Calu3 (cell line): ENCODE measurements around the gene ZNF630. TPM values are rescaled to one million over a fixed set of nuclear protein-coding genes. Genes with fewer than 3 reads are reported as not detected.

Experiments
- BruUV-seq: library from RNA; stranded (reverse); fragments of 400-500 nt; replicated peaks from 2 replicates; lab custom pipeline; 2021; lab: Mats Ljungman, UMichigan
- CTCF ChIA-PET: fragments of 300-600 bp; sonication (Branson Sonifier 250); formaldehyde crosslinking; loops from one replicate; lab custom pipeline; 2022; ENCODE audit warnings: antibody characterized with exemption; lab: Charles Lee
- DNase-seq: peaks from one replicate; pipeline ENCODE4 v3.0.0; 2022
- H3K27ac Mint-ChIP-seq: one replicate; pipeline ENCODE4 v1.8.0; 2022; ENCODE audit warnings: mixed read lengths; ENCODE audit not compliant: unreplicated experiment
- H3K27me3 Mint-ChIP-seq: one replicate; pipeline ENCODE4 v1.8.0; 2022; ENCODE audit warnings: mixed read lengths; ENCODE audit not compliant: unreplicated experiment
- H3K36me3 Mint-ChIP-seq: one replicate; pipeline ENCODE4 v1.8.0; 2022; ENCODE audit warnings: mild to moderate bottlenecking, moderate library complexity, mixed read lengths; ENCODE audit not compliant: insufficient read depth, unreplicated experiment
- H3K4me1 Mint-ChIP-seq: one replicate; pipeline ENCODE4 v1.8.0; 2022; ENCODE audit warnings: mild to moderate bottlenecking, low read depth, mixed read lengths; ENCODE audit not compliant: unreplicated experiment
- H3K4me3 Mint-ChIP-seq: one replicate; pipeline ENCODE4 v1.8.0; 2022; ENCODE audit warnings: mild to moderate bottlenecking, low read depth, moderate library complexity, mixed read lengths; ENCODE audit not compliant: unreplicated experiment
- H3K9me3 Mint-ChIP-seq: one replicate; pipeline ENCODE4 v1.8.0; 2022; ENCODE audit warnings: low read depth, mixed read lengths; ENCODE audit not compliant: unreplicated experiment
- intact Hi-C: fragments of 100-400 bp; cut with micrococcal nuclease; formaldehyde crosslinking; loops from one replicate; pipeline ENCODE4 v1.10.0; 2022; ENCODE audit not compliant: unreplicated experiment
- total RNA-seq: library from RNA; stranded (reverse); gene quantifications from 2 replicates; pipeline ENCODE4 v1.2.3, GENCODE V29; 2022
- TF ChIP-seq, protein P1 (sequence below): fragments of 200-600 bp; IDR thresholded peaks from one replicate; pipeline ENCODE4 v1.8.0; 2022; ENCODE audit warnings: antibody characterized with exemption; ENCODE audit not compliant: unreplicated experiment

The ZNF630 gene
- total RNA-seq, 1 experiment from 2014 or later, result 2.6 TPM

- BruUV-seq, result no TSS peak
- intact Hi-C loops, result no loop called here
- no peaks in the 10 kb centered on the region for H3K36me3 Mint-ChIP-seq
- H3K4me1 Mint-ChIP-seq, result no peaks in the 10 kb centered on the region
- H3K9me3 Mint-ChIP-seq, result peaks cover 6% of the 10 kb centered on the region
- CTCF ChIA-PET, result no interaction called here
- TF ChIP-seq, protein P1, sequence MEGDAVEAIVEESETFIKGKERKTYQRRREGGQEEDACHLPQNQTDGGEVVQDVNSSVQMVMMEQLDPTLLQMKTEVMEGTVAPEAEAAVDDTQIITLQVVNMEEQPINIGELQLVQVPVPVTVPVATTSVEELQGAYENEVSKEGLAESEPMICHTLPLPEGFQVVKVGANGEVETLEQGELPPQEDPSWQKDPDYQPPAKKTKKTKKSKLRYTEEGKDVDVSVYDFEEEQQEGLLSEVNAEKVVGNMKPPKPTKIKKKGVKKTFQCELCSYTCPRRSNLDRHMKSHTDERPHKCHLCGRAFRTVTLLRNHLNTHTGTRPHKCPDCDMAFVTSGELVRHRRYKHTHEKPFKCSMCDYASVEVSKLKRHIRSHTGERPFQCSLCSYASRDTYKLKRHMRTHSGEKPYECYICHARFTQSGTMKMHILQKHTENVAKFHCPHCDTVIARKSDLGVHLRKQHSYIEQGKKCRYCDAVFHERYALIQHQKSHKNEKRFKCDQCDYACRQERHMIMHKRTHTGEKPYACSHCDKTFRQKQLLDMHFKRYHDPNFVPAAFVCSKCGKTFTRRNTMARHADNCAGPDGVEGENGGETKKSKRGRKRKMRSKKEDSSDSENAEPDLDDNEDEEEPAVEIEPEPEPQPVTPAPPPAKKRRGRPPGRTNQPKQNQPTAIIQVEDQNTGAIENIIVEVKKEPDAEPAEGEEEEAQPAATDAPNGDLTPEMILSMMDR, result no peak
- DNase-seq, result no peak
- H3K27me3 Mint-ChIP-seq, result no peaks in the 10 kb centered on the region
- no peak overlapping the region for H3K4me3 Mint-ChIP-seq
- no peak overlapping the region for H3K27ac Mint-ChIP-seq
Observed at GRCh38 chrX:48059296-48059639, 12.2 kb downstream of the ZNF630 start.

- H3K27me3 Mint-ChIP-seq, result no peaks in the 10 kb centered on the region
- TF ChIP-seq, protein P1, result no peak
- H3K4me1 Mint-ChIP-seq, result no peaks in the 10 kb centered on the region
- DNase-seq, result no peak
- CTCF ChIA-PET, result no interaction called here
- no peak overlapping the region for H3K27ac Mint-ChIP-seq
- intact Hi-C loops, result no loop called here
- no peak overlapping the region for H3K4me3 Mint-ChIP-seq
- H3K36me3 Mint-ChIP-seq, result no peaks in the 10 kb centered on the region
- peaks cover 6% of the 10 kb centered on the region for H3K9me3 Mint-ChIP-seq
- no TSS peak for BruUV-seq
Observed at GRCh38 chrX:48058621-48059295, 12.7 kb downstream of the ZNF630 start.

GRCh38 chrX:48046846-48047245 lies 24.6 kb downstream of the ZNF630 start:
- peaks cover 7% of the 10 kb centered on the region for H3K9me3 Mint-ChIP-seq
- intact Hi-C loops, result no loop called here
- BruUV-seq, result no TSS peak
- CTCF ChIA-PET, result no interaction called here
- H3K27ac Mint-ChIP-seq, result no peak overlapping the region
- TF ChIP-seq, protein P1, result no peak
- no peak for DNase-seq
- H3K36me3 Mint-ChIP-seq, result no peaks in the 10 kb centered on the region
- H3K27me3 Mint-ChIP-seq, result no peaks in the 10 kb centered on the region
- H3K4me3 Mint-ChIP-seq, result no peak overlapping the region
- H3K4me1 Mint-ChIP-seq, result peaks cover 15% of the 10 kb centered on the region

DNA sequence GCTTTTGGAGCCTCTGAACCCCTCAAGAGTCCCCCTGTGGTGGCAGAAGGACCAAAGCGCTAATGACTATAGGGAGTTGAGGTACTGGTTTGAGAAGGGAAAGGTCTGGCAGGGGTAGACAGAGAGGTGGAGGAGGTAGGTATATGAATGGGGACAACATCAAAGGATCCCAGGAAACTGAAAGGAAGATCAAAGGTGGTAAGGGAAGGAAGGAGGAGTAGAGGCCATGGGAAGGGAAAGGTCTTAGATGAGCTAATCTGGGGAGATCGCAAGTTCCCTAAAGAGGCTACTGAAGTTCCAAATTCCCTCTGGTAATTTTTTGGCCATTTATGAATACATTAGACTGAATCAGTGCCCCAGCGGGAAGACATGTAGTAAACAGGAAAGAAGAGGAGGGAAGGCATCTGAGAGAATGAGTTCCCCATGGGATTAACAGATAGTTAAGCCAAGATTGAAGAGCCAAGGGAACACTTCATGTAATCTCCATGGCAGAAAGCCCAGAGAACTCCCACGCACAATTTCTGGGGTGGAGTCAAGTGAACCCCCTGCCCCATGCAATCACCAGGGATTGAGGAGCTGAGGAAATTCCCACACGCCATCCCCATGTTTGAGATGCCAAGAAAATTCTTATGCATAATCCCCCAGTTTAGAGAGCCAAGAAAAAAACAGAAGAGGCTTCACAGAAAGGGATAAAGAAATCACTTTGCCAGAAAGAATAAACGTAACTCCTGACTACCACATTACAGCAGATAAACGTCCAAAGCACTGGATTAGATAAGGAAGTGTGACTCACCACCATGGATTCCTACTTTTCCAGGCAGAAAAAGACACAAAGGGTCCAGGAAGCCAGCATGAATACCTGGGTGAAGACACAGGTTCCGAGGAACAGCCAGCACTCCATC lies 25.8 kb downstream of the ZNF630 start:
- H3K27ac Mint-ChIP-seq, result peak overlapping the region; percentile 42
- CTCF ChIA-PET, result no interaction called here
- H3K27me3 Mint-ChIP-seq, result no peaks in the 10 kb centered on the region
- no peak for DNase-seq
- peaks cover 15% of the 10 kb centered on the region for H3K4me1 Mint-ChIP-seq
- TF ChIP-seq, protein P1, result no peak
- H3K4me3 Mint-ChIP-seq, result no peak overlapping the region
- H3K36me3 Mint-ChIP-seq, result no peaks in the 10 kb centered on the region
- peaks cover 7% of the 10 kb centered on the region for H3K9me3 Mint-ChIP-seq
- BruUV-seq, result no TSS peak
- intact Hi-C loops, result no loop called here
